IPS-20b (cell line): ENCODE results near the gene KIF26B.
"Not testable (repeated sequence)": the region's sequence is repeated elsewhere in the genome, so short reads cannot be mapped to it uniquely, and the experiment has no call there.

Source experiments
- H3K27ac ChIP-seq: one replicate; pipeline ENCODE4 v1.5.1; 2013; ENCODE audit warnings: low read length
- H3K27me3 ChIP-seq: 2 replicates; pipeline ENCODE4 v1.6.1; 2013; ENCODE audit warnings: mild to moderate bottlenecking, low read length, inconsistent platforms; ENCODE audit not compliant: insufficient read depth
- H3K36me3 ChIP-seq: 2 replicates; pipeline ENCODE4 v1.6.1; 2013; ENCODE audit warnings: low read depth, mild to moderate bottlenecking, inconsistent platforms, low read length, moderate library complexity; ENCODE audit not compliant: insufficient read depth
- H3K4me1 ChIP-seq: 2 replicates; pipeline ENCODE4 v1.6.1; 2013; ENCODE audit warnings: mild to moderate bottlenecking, control low read depth, inconsistent platforms, low read length, moderate library complexity; ENCODE audit not compliant: insufficient read depth
- H3K4me3 ChIP-seq: 2 replicates; pipeline ENCODE4 v1.5.1; 2013; ENCODE audit warnings: mild to moderate bottlenecking, low read length, inconsistent platforms
- H3K9ac ChIP-seq: 2 replicates; pipeline ENCODE4 v1.6.1; 2013; ENCODE audit warnings: low read depth, mild to moderate bottlenecking, inconsistent platforms, low read length, moderate library complexity
- H3K9me3 ChIP-seq: 2 replicates; pipeline ENCODE4 v1.6.1; 2013; ENCODE audit warnings: mild to moderate bottlenecking, low read depth, low read length, inconsistent platforms; ENCODE audit not compliant: insufficient read depth

KIF26B gene

GRCh38 chr1:245692318-245692717 is 537.5 kb downstream of the KIF26B start:
- H3K4me1 ChIP-seq: no peaks in the 10 kb centered on the region
- H3K36me3 ChIP-seq: no peaks in the 10 kb centered on the region
- no peak overlapping the region for H3K9ac ChIP-seq
- no peak overlapping the region for H3K27ac ChIP-seq
- no peaks in the 10 kb centered on the region for H3K9me3 ChIP-seq
- no peaks in the 10 kb centered on the region for H3K27me3 ChIP-seq
- no peak overlapping the region for H3K4me3 ChIP-seq

- no peak overlapping the region for H3K4me3 ChIP-seq
- H3K9ac ChIP-seq: no peak overlapping the region
- no peaks in the 10 kb centered on the region for H3K9me3 ChIP-seq
- H3K4me1 ChIP-seq: no peaks in the 10 kb centered on the region
- H3K36me3 ChIP-seq: no peaks in the 10 kb centered on the region
- H3K27ac ChIP-seq: no peak overlapping the region
- no peaks in the 10 kb centered on the region for H3K27me3 ChIP-seq
Measured at GRCh38 chr1:245693116-245693793, 538.5 kb downstream of the KIF26B start.

- no peak overlapping the region for H3K27ac ChIP-seq
- no peak overlapping the region for H3K9ac ChIP-seq
- no peaks in the 10 kb centered on the region for H3K4me1 ChIP-seq
- H3K36me3 ChIP-seq: no peaks in the 10 kb centered on the region
- no peaks in the 10 kb centered on the region for H3K9me3 ChIP-seq
- no peaks in the 10 kb centered on the region for H3K27me3 ChIP-seq
- H3K4me3 ChIP-seq: no peak overlapping the region
Measured at GRCh38 chr1:245693941-245694752, 539.4 kb downstream of the KIF26B start.

- Histone ChIP-seq H3K9ac (no peak overlapping the region), H3K4me3 (no peak overlapping the region), H3K27me3 (no peaks in the 10 kb centered on the region), H3K27ac (no peak overlapping the region), H3K9me3 (no peaks in the 10 kb centered on the region), H3K36me3 (no peaks in the 10 kb centered on the region), H3K4me1 (no peaks in the 10 kb centered on the region)
Measured at GRCh38 chr1:245694753-245695195, 540.0 kb downstream of the KIF26B start.

- H3K27me3 ChIP-seq: no peaks in the 10 kb centered on the region
- H3K9ac ChIP-seq: no peak overlapping the region
- H3K36me3 ChIP-seq: no peaks in the 10 kb centered on the region
- no peaks in the 10 kb centered on the region for H3K9me3 ChIP-seq
- H3K4me3 ChIP-seq: no peak overlapping the region
- no peak overlapping the region for H3K27ac ChIP-seq
- H3K4me1 ChIP-seq: no peaks in the 10 kb centered on the region
Measured at GRCh38 chr1:245695211-245695610, 540.4 kb downstream of the KIF26B start.

GRCh38 chr1:245695701-245696100 is 540.9 kb downstream of the KIF26B start:
- not testable (repeated sequence) for H3K9me3 ChIP-seq, H3K36me3 ChIP-seq, H3K4me3 ChIP-seq, H3K4me1 ChIP-seq, H3K9ac ChIP-seq, H3K27me3 ChIP-seq, H3K27ac ChIP-seq

- H3K4me1 ChIP-seq: no peaks in the 10 kb centered on the region
- no peaks in the 10 kb centered on the region for H3K36me3 ChIP-seq
- H3K27ac ChIP-seq: no peak overlapping the region
- no peaks in the 10 kb centered on the region for H3K9me3 ChIP-seq
- H3K4me3 ChIP-seq: no peak overlapping the region
- H3K27me3 ChIP-seq: no peaks in the 10 kb centered on the region
- H3K9ac ChIP-seq: no peak overlapping the region
Measured at GRCh38 chr1:245698116-245698515, 543.3 kb downstream of the KIF26B start.

- Histone ChIP-seq H3K4me1 (no peaks in the 10 kb centered on the region), H3K27ac (no peak overlapping the region), H3K9me3 (no peaks in the 10 kb centered on the region), H3K4me3 (no peak overlapping the region), H3K36me3 (no peaks in the 10 kb centered on the region), H3K27me3 (no peaks in the 10 kb centered on the region), H3K9ac (no peak overlapping the region)
Measured at GRCh38 chr1:245698860-245699259, 544.1 kb downstream of the KIF26B start.

- Histone ChIP-seq H3K9ac (no peak overlapping the region), H3K4me3 (no peak overlapping the region), H3K36me3 (no peaks in the 10 kb centered on the region), H3K4me1 (peaks cover 3% of the 10 kb centered on the region; the same call in 1 of the 2 replicates), H3K9me3 (no peaks in the 10 kb centered on the region), H3K27ac (no peak overlapping the region), H3K27me3 (no peaks in the 10 kb centered on the region)
Measured at GRCh38 chr1:245700631-245701030, 545.8 kb downstream of the KIF26B start.

- Histone ChIP-seq H3K27ac (no peak overlapping the region), H3K9ac (no peak overlapping the region), H3K27me3 (no peaks in the 10 kb centered on the region), H3K4me1 (peaks cover 7% of the 10 kb centered on the region; the same call in 1 of the 2 replicates), H3K4me3 (no peak overlapping the region), H3K9me3 (no peaks in the 10 kb centered on the region), H3K36me3 (no peaks in the 10 kb centered on the region)
Measured at GRCh38 chr1:245701631-245702030, 546.8 kb downstream of the KIF26B start.

GRCh38 chr1:245702346-245702745 is 547.6 kb downstream of the KIF26B start:
- H3K36me3 ChIP-seq: no peaks in the 10 kb centered on the region
- H3K27ac ChIP-seq: no peak overlapping the region
- no peaks in the 10 kb centered on the region for H3K9me3 ChIP-seq
- H3K9ac ChIP-seq: no peak overlapping the region
- no peak overlapping the region for H3K4me3 ChIP-seq
- peaks cover 7% of the 10 kb centered on the region; the same call in 1 of the 2 replicates for H3K4me1 ChIP-seq
- no peaks in the 10 kb centered on the region for H3K27me3 ChIP-seq

GRCh38 chr1:245704341-245704740 is 549.6 kb downstream of the KIF26B start:
- H3K9me3 ChIP-seq: no peaks in the 10 kb centered on the region
- no peak overlapping the region for H3K27ac ChIP-seq
- H3K36me3 ChIP-seq: no peaks in the 10 kb centered on the region
- no peak overlapping the region for H3K4me3 ChIP-seq
- H3K4me1 ChIP-seq: peaks cover 7% of the 10 kb centered on the region; the same call in 1 of the 2 replicates
- no peaks in the 10 kb centered on the region for H3K27me3 ChIP-seq
- H3K9ac ChIP-seq: no peak overlapping the region
